ENCODE results near the gene NPY5R. TPM values are rescaled to one million over a fixed set of nuclear protein-coding genes. Genes with fewer than 3 reads are reported as not detected.

NPY5R gene
- total and polyA plus RNA-seq, 2 donors (not counting 3 experiments of a cell fraction or from before 2014, with no cell fraction given): not detected

DNA sequence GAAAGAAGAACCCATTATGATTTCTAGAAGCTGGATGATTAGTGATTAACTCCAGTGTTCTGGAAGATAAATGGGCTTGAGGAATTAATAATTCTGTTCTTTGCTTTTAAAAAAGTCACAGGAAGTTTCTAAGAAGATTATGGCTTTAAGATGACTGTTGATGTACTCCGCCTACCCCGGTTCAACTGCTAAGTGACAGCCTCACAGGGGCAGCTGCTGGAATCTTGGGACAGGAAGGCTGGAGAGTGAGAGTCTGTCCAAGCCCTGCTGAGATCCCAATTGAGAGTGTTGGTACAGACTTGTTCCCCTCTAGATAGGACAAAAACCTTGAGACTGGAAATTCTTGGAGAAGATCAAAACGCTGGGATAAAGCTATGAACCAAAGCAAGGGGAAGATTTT is 48.6 kb upstream of the NPY5R start:
- Histone ChIP-seq H4K20me1 (replicated peaks; ENCODE audit: control insufficient read depth, extremely low read depth, insufficient read depth, low read length) (no peaks in the 10 kb centered on the region), H3K27ac (ENCODE audit: insufficient read depth, low read depth, low read length) (no peak overlapping the region), H3K4me1 (ENCODE audit: control insufficient read depth, extremely low read depth, insufficient read depth, low read length) (no peaks in the 10 kb centered on the region), H3K9ac (replicated peaks; ENCODE audit: extremely low read depth, insufficient read depth, low read length) (no peak overlapping the region), H3K9me1 (replicated peaks; ENCODE audit: control insufficient read depth, extremely low read depth, insufficient read depth, low read length) (no peaks in the 10 kb centered on the region), H3K36me3 (ENCODE audit: control insufficient read depth in 2 of 2, extremely low read depth in 1 of 2, insufficient read depth in 2 of 2, low read length in 2 of 2) (no peaks in the 10 kb centered on the region), H3K4me3 (replicated peaks in 1 of 3; ENCODE audit: insufficient read depth in 1 of 3, low read depth in 1 of 3, low read length in 3 of 3) (no peak overlapping the region), H3K4me2 (ENCODE audit: insufficient read depth, low read length) (no peak overlapping the region), H3K27me3 (ENCODE audit: control insufficient read depth in 2 of 2, insufficient read depth in 2 of 2, low read length in 2 of 2) (no peaks in the 10 kb centered on the region), H2AFZ (ENCODE audit: low read depth, low read length) (no peak overlapping the region), H3K79me2 (ENCODE audit: control insufficient read depth, insufficient read depth, low read length) (no peaks in the 10 kb centered on the region), H3K9me3 (replicated peaks; ENCODE audit: control insufficient read depth, insufficient read depth, low read length) (no peaks in the 10 kb centered on the region)
- POLR2A ChIA-PET: no interaction called here
- FAIRE-seq: no peak
- intact Hi-C loops (cut with micrococcal nuclease) (no loop called here), dilution Hi-C loops (cut with MboI; ENCODE audit: extremely low pct_ligation_motif_present, low sequenced_read_pairs) (no loop called here)
- BruUV-seq (replicated peaks): no TSS peak
- CTCF ChIA-PET: no interaction called here
- no peak for DNase-seq (ENCODE audit: low read depth, low spot score)
- no peak for TF ChIP-seq MYC (IDR thresholded peaks at IDR 0.05; ENCODE audit: low read depth, low read length)
- no peak for TF ChIP-seq JUN (IDR thresholded peaks at IDR 0.05; ENCODE audit: borderline replicate concordance, insufficient read depth, insufficient read length, low read depth)
- TF ChIP-seq POLR2AphosphoS5 (IDR thresholded peaks at IDR 0.05; ENCODE audit: insufficient read depth, low read depth, low read length): no peak
- TF ChIP-seq, protein P1, sequence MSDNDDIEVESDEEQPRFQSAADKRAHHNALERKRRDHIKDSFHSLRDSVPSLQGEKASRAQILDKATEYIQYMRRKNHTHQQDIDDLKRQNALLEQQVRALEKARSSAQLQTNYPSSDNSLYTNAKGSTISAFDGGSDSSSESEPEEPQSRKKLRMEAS (IDR thresholded peaks at IDR 0.05; ENCODE audit: insufficient read depth, insufficient read length): no peak
- no peak for TF ChIP-seq FOS (IDR thresholded peaks at IDR 0.05; ENCODE audit: borderline replicate concordance, insufficient read depth, low read length)
- TF ChIP-seq GATA2 (IDR thresholded peaks at IDR 0.05; ENCODE audit: insufficient read depth, insufficient read length, low read depth, low read length): no peak
- TF ChIP-seq, protein P2, sequence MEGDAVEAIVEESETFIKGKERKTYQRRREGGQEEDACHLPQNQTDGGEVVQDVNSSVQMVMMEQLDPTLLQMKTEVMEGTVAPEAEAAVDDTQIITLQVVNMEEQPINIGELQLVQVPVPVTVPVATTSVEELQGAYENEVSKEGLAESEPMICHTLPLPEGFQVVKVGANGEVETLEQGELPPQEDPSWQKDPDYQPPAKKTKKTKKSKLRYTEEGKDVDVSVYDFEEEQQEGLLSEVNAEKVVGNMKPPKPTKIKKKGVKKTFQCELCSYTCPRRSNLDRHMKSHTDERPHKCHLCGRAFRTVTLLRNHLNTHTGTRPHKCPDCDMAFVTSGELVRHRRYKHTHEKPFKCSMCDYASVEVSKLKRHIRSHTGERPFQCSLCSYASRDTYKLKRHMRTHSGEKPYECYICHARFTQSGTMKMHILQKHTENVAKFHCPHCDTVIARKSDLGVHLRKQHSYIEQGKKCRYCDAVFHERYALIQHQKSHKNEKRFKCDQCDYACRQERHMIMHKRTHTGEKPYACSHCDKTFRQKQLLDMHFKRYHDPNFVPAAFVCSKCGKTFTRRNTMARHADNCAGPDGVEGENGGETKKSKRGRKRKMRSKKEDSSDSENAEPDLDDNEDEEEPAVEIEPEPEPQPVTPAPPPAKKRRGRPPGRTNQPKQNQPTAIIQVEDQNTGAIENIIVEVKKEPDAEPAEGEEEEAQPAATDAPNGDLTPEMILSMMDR (IDR thresholded peaks at IDR 0.05; ENCODE audit: extremely low read depth in 1 of 2, insufficient read depth in 1 of 2, low read depth in 1 of 2, low read length in 2 of 2): no peak
- no peak for TF ChIP-seq EZH2 (IDR thresholded peaks at IDR 0.05; ENCODE audit: borderline replicate concordance, low read depth, low read length, severe bottlenecking)
- no peak for TF ChIP-seq POLR2A (IDR thresholded peaks at IDR 0.05; ENCODE audit: low read depth, low read length)
